Stimulated activated CD4-positive, alpha-beta T cell treated with anti-CD3 and anti-CD28 coated beads, Interleukin-15, amount 100 ng/mL, for 24 hours (primary cell): ENCODE measurements around the gene TMEM150A.
"Not testable (repeated sequence)": the region's sequence is repeated elsewhere in the genome, so short reads cannot be mapped to it uniquely, and the experiment has no call there.

Source experiments
- DNase-seq: peaks from one replicate; pipeline ENCODE4 v3.0.0-alpha.2; 2020

Gene TMEM150A

GRCh38 chr2:85592299-85592698 is 10.2 kb downstream of the TMEM150A start:
- not testable (repeated sequence) for DNase-seq

DNA sequence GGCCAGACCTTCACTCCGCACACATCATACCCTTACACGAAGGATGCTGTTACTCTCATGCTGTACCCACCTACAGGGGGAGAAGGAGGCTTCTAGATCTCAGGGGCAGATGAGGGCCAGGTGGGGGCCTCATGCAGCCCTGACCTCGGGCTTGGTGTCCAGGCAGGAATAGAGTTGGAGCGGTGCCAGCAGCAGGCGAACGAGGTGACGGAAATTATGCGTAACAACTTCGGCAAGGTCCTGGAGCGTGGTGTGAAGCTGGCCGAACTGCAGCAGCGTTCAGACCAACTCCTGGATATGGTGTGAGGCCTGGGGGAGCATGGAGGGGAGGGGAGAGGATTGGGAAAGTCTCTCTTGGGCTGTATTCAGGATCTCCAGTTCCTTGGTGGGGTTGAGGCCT is 10.9 kb downstream of the TMEM150A start:
- no peak for DNase-seq

DNA sequence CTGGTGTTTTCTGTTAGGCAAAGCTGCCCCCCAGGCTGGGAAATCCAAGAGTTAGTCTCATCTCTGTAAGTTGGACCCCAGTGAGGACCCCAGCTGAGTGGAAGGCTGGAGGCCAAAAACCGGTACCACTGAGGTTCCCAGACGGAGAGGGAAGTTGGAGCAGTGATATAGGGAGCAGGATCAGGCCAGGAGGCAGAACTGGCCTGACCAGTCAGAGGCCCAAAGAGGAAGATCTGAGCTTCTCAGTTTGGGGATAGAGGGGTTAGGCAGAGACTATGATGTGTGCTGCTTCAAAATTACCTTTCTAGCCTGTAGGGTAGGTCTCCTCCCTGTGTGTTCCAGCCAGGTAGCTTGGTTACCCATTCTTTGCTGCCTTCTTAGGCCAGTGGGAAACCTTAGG is 11.5 kb downstream of the TMEM150A start:
- no peak for DNase-seq

GRCh38 chr2:85589982-85590791 is 12.3 kb downstream of the TMEM150A start:
- DNase-seq: no peak

DNA sequence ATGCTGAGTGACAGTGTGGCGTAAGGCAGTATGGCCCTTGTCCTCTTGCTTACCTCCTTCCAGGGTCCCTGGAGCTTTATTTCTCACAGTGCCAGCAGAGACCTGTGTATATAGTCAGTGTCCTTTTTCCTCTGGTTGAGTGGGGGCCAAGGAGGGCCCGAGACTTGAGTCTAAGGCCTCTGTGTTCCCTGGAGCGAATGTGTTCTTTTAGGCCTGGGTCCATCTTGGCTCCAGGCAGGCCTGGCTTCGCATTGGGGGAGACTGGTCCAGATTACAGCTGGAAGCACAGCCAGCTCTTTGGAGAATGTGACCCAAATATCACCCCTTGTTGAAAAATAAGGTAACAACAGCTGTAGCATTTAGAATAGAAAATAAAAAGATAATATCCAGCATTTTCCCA is 13.3 kb downstream of the TMEM150A start:
- DNase-seq: no peak

GRCh38 chr2:85588645-85589044 is 13.9 kb downstream of the TMEM150A start:
- DNase-seq: no peak

GRCh38 chr2:85588236-85588635 is 14.3 kb downstream of the TMEM150A start:
- DNase-seq: no peak

GRCh38 chr2:85585781-85586105 is 16.8 kb downstream of the TMEM150A start:
- no peak for DNase-seq

- peak; percentile 44 for DNase-seq
Observed at GRCh38 chr2:85584857-85585780, 17.4 kb downstream of the TMEM150A start.

- peak; percentile 34 for DNase-seq
Observed at GRCh38 chr2:85584354-85584856, 18.1 kb downstream of the TMEM150A start, which contains the start of gene VAMP5. Gene VAMP5 (plus strand): TSS chr2:85584431. CDS start chr2:85584491, 60 bp downstream.

GRCh38 chr2:85583667-85584353 is 18.7 kb downstream of the TMEM150A start:
- DNase-seq: peak; percentile 58

DNA sequence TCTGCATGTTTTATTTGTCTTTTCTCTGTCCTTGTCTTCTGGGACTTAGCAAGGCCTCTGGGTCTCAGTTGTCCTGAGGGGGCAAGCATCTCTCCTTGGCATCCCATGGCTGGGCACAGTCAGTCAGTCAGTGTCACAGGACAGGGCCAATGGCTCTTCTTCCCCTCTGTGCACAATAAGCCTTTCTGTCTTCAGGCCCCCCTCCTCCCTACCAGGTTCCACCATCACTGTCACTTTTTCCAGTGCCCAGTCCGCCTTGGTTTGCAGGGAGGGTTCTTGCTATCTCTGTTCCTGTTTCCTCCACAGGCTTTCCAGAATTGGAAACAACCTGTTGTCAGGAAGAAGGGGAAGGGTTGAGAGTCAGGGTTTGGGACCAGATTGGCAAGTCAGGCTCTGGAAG is 20.0 kb downstream of the TMEM150A start:
- no peak for DNase-seq

DNA sequence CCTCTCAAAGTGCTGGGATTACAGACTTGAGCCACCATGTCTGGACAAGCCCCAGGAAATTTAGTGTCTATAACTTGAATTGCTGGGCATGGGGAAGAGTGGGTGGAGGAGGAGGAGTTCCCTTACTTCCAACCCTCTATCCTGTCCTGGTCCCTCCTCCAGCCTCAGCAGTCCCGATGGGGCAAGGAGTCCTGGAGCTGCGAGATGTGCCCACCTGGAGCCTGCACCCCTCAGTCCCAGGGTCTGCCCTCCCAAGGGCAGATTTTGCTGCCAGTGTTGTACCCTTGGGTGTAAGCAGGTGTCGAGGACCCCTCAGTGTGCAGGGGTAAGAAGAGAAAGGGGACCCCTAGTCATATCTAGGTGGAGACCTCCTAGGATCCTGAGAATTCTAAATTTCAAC is 22.3 kb downstream of the TMEM150A start:
- DNase-seq: no peak

DNA sequence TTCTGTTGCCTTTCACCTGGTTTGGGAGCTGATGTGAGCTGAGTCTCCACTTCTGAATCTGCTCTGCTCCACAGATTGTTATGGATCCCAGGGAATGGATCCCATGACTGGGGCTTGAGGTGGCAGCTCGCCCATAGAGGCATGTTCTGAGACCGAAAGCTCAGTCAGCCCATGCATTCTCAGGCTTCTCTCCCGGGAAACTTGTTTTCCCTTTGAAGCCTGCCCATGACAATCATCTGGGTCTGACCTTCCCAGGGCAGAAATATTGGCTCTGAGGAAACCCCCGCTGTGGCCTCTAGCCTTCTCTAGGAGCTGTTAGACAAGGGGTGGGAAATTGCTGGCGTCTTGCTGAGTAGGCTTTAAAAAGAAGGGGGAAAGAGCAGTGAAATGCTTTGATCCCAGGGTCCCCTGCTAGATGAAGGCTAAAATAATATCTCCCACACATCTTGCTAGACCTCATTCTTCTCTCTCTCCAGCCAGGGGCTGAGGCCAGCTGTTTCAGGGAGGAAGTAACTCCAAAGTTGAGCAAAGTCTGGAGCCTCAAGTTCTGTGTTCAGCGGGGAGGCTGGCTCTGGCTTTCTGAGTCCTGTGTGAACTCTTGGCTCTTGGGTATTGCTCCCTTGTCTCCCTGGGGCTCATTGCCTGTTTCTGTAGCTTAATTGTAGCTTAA is 23.1 kb downstream of the TMEM150A start:
- no peak for DNase-seq

GRCh38 chr2:85578243-85579180 is 24.0 kb downstream of the TMEM150A start:
- peak; percentile 37 for DNase-seq

DNA sequence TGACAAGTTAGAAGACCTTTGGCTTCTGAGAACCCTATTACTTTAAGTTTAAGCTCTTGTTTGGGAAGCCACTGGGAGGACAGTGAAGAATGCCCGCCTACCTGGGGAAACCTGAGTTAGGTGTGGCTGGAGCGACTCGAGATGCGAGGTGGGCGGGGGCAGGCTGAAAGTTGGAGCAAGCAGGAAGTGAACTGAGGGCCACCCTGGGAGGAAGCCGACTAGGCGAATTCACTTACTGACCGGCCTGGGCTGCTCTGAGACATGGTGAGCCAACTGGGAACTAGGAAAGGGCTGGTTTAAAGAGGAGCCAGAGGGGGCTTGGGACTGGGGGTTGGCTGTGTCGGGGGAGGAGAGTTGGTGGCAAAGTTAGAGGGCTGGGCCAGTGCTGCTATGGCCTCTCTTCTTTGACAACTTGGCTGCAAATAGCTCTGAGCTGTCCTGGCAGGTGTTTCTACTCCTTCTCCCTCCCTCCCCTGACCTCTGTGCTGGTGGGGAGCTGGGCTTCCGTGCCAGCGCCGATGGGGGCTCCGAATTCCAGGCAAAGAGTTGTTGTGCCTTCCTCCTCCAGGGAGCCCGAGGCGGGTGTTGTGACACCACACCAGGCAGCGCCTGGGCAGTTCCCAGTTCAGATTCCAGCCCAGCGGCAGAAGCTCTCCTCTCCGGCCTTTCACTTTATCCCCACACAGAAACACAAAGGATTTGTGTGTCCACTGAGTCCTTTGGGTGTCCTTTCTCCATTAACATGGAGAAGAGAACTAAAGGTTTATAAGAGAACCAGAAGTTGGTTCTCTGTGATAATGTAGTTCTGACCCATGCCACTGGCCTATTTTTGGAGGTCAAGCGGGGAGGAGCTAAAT is 24.9 kb downstream of the TMEM150A start, which contains the start of gene VAMP8:
Gene VAMP8, plus strand, starts transcription at position 201 of the 857 bp plus-strand sequence. Its CDS starts 61 bp downstream, at position 262.
- peak; percentile 82 for DNase-seq

- DNase-seq: no peak
Observed at GRCh38 chr2:85577063-85577385, 25.5 kb downstream of the TMEM150A start.

GRCh38 chr2:85575739-85576138 is 26.8 kb downstream of the TMEM150A start:
- no peak for DNase-seq

DNA sequence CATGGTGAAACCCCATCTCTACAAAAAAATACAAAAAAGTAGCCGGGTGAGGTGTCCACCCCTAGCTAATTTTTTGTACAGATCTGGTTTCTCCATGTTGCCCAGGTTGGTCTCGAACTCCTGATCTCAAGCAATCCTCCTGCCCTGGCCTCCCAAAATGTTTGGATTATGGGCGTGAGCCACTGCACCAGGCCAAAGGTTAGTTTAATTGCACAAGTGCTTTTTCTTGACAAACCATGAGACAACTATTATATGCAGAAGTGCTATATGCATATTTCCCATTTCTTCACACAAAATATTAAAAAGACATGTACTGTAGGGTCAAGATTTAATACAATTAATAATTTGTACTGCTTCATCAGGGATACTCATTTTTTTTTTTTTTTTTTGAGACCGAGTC is 36.2 kb downstream of the TMEM150A start:
- DNase-seq: no peak

GRCh38 chr2:85564144-85564563 is 38.3 kb downstream of the TMEM150A start:
- no peak for DNase-seq
